ENCODE data around the gene CENPN.

Gene CENPN

DNA sequence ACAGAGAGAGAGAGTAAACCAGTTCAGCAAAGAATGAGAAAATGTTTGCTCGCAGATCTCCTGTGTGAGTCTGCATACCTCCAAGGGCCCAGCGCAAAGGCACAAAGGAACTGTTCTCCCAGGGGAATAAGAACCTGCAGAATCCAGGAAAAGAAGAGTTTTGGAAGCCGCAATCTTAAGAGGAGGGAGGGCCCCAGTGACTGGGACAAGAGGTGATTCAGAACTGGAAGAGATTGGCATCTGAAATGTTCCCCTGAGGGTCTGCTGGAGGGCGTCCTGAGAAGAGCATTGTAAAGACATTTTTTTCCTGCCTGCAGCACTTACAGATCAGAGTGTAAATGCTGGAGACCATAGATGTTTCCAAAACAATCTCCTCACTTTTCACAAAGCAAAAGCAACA, 34.7 kb downstream of the CENPN start:
- H3K9ac ChIP-seq (ENCODE audit: low read length), result no peak overlapping the region
- H3K4me1 ChIP-seq (ENCODE audit: control insufficient read depth, insufficient read depth, low read length), result peaks cover 6% of the 10 kb centered on the region
- H3K27ac ChIP-seq (ENCODE audit: low read depth, low read length), result no peak overlapping the region
- H3K36me3 ChIP-seq (ENCODE audit: control insufficient read depth, insufficient read depth, low read length), result peaks cover 13% of the 10 kb centered on the region
- H3K27me3 ChIP-seq (ENCODE audit: control insufficient read depth, insufficient read depth, low read length), result no peaks in the 10 kb centered on the region
- no peak overlapping the region for H3K4me3 ChIP-seq (ENCODE audit: low read length)

GRCh38 chr16:81042821-81043220, 35.8 kb downstream of the CENPN start:
- no peaks in the 10 kb centered on the region for H3K27me3 ChIP-seq (ENCODE audit: control insufficient read depth, insufficient read depth, low read length)
- no peak overlapping the region for H3K4me3 ChIP-seq (ENCODE audit: low read length)
- H3K9ac ChIP-seq (ENCODE audit: low read length), result no peak overlapping the region
- no peak overlapping the region for H3K27ac ChIP-seq (ENCODE audit: low read depth, low read length)
- H3K36me3 ChIP-seq (ENCODE audit: control insufficient read depth, insufficient read depth, low read length), result peaks cover 13% of the 10 kb centered on the region
- H3K4me1 ChIP-seq (ENCODE audit: control insufficient read depth, insufficient read depth, low read length), result no peaks in the 10 kb centered on the region

GRCh38 chr16:81053761-81054160, 46.7 kb downstream of the CENPN start:
- no peak overlapping the region for H3K9ac ChIP-seq (ENCODE audit: low read length)
- no peaks in the 10 kb centered on the region for H3K4me1 ChIP-seq (ENCODE audit: control insufficient read depth, insufficient read depth, low read length)
- no peaks in the 10 kb centered on the region for H3K27me3 ChIP-seq (ENCODE audit: control insufficient read depth, insufficient read depth, low read length)
- no peak overlapping the region for H3K4me3 ChIP-seq (ENCODE audit: low read length)
- no peaks in the 10 kb centered on the region for H3K36me3 ChIP-seq (ENCODE audit: control insufficient read depth, insufficient read depth, low read length)
- no peak overlapping the region for H3K27ac ChIP-seq (ENCODE audit: low read depth, low read length)

DNA sequence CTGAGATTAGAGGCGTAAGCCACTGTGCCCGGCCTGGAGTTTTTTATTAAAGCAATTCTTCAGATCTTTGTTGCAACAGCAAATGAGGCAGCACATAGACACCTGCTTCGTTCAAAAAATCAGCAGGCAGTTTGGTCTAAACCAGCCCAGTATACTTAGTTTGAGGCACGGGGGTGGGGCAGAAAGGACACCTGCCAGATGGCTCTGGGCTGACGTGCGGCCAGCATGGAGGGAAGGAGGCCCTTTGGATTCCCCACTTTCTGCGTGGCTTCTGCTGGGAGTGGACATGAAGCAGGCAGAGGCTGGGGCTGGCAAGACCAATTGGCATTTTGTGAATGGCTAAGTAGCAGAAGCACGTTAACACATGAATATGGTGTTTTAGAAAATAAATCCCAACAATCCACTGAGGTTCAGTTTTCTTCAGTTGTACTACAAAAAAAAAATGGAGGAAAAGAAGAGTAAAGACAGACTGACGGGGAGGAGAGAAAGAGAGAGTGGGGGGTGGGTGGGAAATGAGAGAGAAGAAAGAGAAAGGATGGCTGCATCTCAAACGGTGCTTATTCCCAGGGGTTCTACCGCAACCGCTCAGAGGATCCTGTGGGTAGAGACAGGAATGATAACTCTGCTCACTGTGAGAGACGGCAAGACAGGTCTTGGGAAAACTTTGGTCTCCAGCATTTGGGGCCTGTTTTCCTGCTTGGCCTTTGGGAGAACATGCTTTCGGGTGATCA, 53.7 kb downstream of the CENPN start:
- Histone ChIP-seq H3K4me3 (ENCODE audit: low read length) (no peak overlapping the region), H3K9ac (ENCODE audit: low read length) (no peak overlapping the region), H3K36me3 (ENCODE audit: control insufficient read depth, insufficient read depth, low read length) (no peaks in the 10 kb centered on the region), H3K27ac (ENCODE audit: low read depth, low read length) (no peak overlapping the region), H3K27me3 (ENCODE audit: control insufficient read depth, insufficient read depth, low read length) (no peaks in the 10 kb centered on the region), H3K4me1 (ENCODE audit: control insufficient read depth, insufficient read depth, low read length) (no peaks in the 10 kb centered on the region)

DNA sequence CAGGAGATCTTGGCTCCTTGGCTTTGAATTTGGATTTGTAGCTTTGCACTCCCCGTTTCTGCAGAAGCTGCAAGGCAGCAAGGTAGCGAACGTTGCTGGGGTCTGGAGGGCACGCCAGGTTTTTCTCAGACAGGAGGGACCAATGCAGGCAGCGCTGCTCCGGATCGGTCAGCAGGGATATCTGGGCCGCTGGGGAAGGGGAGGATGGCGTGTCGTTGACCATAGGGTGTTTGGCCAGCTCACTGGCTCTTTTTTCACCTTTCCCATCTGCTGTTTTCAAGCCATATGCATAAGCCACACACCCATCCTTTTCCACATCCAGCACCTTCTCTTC, 54.3 kb downstream of the CENPN start:
- H3K36me3 ChIP-seq (ENCODE audit: control insufficient read depth, insufficient read depth, low read length), result no peaks in the 10 kb centered on the region
- no peak overlapping the region for H3K27ac ChIP-seq (ENCODE audit: low read depth, low read length)
- no peaks in the 10 kb centered on the region for H3K27me3 ChIP-seq (ENCODE audit: control insufficient read depth, insufficient read depth, low read length)
- no peaks in the 10 kb centered on the region for H3K4me1 ChIP-seq (ENCODE audit: control insufficient read depth, insufficient read depth, low read length)
- no peak overlapping the region for H3K9ac ChIP-seq (ENCODE audit: low read length)
- H3K4me3 ChIP-seq (ENCODE audit: low read length), result no peak overlapping the region

DNA sequence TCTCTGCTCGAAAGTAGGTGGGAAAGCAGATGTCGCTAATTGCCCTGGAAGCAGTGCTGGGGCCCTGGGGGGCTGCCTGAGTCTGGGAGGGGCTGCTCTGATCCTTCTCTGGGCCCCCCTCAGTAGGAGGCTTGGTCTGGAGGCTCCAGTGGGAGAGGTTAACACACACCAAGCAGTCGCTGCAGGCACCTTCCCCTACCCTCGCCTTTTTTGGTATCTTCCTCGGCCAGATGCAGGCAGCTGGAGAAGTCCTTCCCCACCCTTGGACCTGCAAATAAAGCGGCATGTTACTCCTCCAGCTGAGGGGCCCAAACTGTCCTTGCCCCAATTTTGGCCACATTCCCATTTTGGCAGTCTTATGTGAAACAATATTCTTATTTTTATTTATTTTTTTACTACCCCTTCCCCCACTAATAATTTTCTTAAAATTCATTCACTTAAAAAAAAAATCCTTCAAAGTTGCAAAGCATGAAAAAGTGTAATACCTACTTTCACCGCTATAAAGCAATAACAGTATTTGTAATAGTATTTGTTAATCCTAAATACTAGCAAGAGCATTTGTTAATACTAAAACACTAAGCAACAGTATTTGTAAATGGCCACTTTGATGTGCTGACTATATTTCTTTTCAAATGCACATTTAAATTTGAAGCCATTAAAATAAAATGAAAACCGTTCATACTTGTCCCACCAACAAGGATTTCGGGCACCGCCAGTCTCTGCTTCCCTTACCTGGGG, 55.0 kb downstream of the CENPN start:
- Histone ChIP-seq H3K36me3 (ENCODE audit: control insufficient read depth, insufficient read depth, low read length) (no peaks in the 10 kb centered on the region), H3K4me1 (ENCODE audit: control insufficient read depth, insufficient read depth, low read length) (no peaks in the 10 kb centered on the region), H3K4me3 (ENCODE audit: low read length) (no peak overlapping the region), H3K27me3 (ENCODE audit: control insufficient read depth, insufficient read depth, low read length) (no peaks in the 10 kb centered on the region), H3K9ac (ENCODE audit: low read length) (no peak overlapping the region), H3K27ac (ENCODE audit: low read depth, low read length) (no peak overlapping the region)

GRCh38 chr16:81066681-81067080, 59.7 kb downstream of the CENPN start:
- Histone ChIP-seq H3K27ac (ENCODE audit: low read depth, low read length) (no peak overlapping the region), H3K36me3 (ENCODE audit: control insufficient read depth, insufficient read depth, low read length) (no peaks in the 10 kb centered on the region)

GRCh38 chr16:81067166-81067565, 60.2 kb downstream of the CENPN start:
- Histone ChIP-seq H3K27me3 (ENCODE audit: control insufficient read depth, insufficient read depth, low read length) (no peaks in the 10 kb centered on the region), H3K9ac (ENCODE audit: low read length) (no peak overlapping the region), H3K4me3 (ENCODE audit: low read length) (no peak overlapping the region), H3K36me3 (ENCODE audit: control insufficient read depth, insufficient read depth, low read length) (no peaks in the 10 kb centered on the region), H3K4me1 (ENCODE audit: control insufficient read depth, insufficient read depth, low read length) (no peaks in the 10 kb centered on the region), H3K27ac (ENCODE audit: low read depth, low read length) (no peak overlapping the region)

More at GRCh38 chr16:81066681-81067080, 59.7 kb downstream of the CENPN start:
- no peaks in the 10 kb centered on the region for H3K27me3 ChIP-seq (ENCODE audit: control insufficient read depth, insufficient read depth, low read length)
- H3K4me3 ChIP-seq (ENCODE audit: low read length), result no peak overlapping the region
- H3K4me1 ChIP-seq (ENCODE audit: control insufficient read depth, insufficient read depth, low read length), result no peaks in the 10 kb centered on the region
- H3K9ac ChIP-seq (ENCODE audit: low read length), result no peak overlapping the region

DNA sequence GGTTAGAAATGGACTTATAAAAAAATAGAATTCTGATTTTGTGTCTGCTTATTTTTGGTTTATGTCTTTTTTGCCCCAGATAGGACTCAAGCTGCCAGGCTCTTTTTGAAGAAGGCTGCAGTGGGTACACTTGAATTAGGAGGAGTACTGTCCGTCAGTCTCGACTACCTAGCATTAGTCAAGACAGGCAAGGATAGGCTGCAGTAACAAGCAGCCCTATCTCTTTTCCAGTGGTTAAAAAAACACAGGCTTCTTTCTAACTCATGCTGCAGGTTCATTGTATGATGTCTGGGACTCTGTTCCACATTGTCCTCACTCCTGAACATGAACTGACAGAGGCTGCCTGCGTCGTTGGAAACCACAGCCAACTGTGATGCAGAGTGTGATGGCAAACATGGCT, 62.0 kb downstream of the CENPN start:
- Histone ChIP-seq H3K36me3 (ENCODE audit: control insufficient read depth, insufficient read depth, low read length) (no peaks in the 10 kb centered on the region), H3K9ac (ENCODE audit: low read length) (no peak overlapping the region), H3K4me3 (ENCODE audit: low read length) (no peak overlapping the region), H3K27ac (ENCODE audit: low read depth, low read length) (no peak overlapping the region), H3K4me1 (ENCODE audit: control insufficient read depth, insufficient read depth, low read length) (no peaks in the 10 kb centered on the region), H3K27me3 (ENCODE audit: control insufficient read depth, insufficient read depth, low read length) (no peaks in the 10 kb centered on the region)

- H3K4me3 ChIP-seq (ENCODE audit: low read length), result no peak overlapping the region
- H3K27me3 ChIP-seq (ENCODE audit: control insufficient read depth, insufficient read depth, low read length), result no peaks in the 10 kb centered on the region
- H3K4me1 ChIP-seq (ENCODE audit: control insufficient read depth, insufficient read depth, low read length), result no peaks in the 10 kb centered on the region
- no peak overlapping the region for H3K9ac ChIP-seq (ENCODE audit: low read length)
- H3K36me3 ChIP-seq (ENCODE audit: control insufficient read depth, insufficient read depth, low read length), result no peaks in the 10 kb centered on the region
- H3K27ac ChIP-seq (ENCODE audit: low read depth, low read length), result no peak overlapping the region
Measured at GRCh38 chr16:81070979-81071378, 64.0 kb downstream of the CENPN start.

DNA sequence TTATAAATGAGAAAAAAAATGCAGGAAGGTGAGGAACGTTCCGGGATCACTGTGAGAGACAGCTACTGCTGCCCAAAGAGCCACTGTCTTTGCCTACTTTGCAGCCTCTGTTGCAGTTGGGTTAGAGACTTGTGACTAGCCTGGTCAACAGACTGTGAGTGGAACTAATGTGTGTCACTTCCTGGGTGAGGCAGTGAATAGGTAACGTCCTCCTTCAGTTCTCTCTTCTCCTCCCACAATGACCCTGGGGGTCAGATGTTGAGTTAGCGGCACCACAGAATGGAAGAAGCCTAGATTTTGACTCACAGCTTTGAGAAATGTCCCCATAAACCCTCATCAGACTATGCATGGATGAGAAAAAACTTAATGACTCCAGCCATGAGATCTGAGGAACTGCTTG, 64.8 kb downstream of the CENPN start:
- no peak overlapping the region for H3K27ac ChIP-seq (ENCODE audit: low read depth, low read length)
- no peak overlapping the region for H3K4me3 ChIP-seq (ENCODE audit: low read length)
- H3K36me3 ChIP-seq (ENCODE audit: control insufficient read depth, insufficient read depth, low read length), result no peaks in the 10 kb centered on the region
- no peak overlapping the region for H3K9ac ChIP-seq (ENCODE audit: low read length)
- no peaks in the 10 kb centered on the region for H3K27me3 ChIP-seq (ENCODE audit: control insufficient read depth, insufficient read depth, low read length)
- H3K4me1 ChIP-seq (ENCODE audit: control insufficient read depth, insufficient read depth, low read length), result no peaks in the 10 kb centered on the region

GRCh38 chr16:81073560-81074330, 66.7 kb downstream of the CENPN start:
- H3K9ac ChIP-seq (ENCODE audit: low read length), result no peak overlapping the region
- no peak overlapping the region for H3K4me3 ChIP-seq (ENCODE audit: low read length)
- H3K36me3 ChIP-seq (ENCODE audit: control insufficient read depth, insufficient read depth, low read length), result no peaks in the 10 kb centered on the region
- no peaks in the 10 kb centered on the region for H3K27me3 ChIP-seq (ENCODE audit: control insufficient read depth, insufficient read depth, low read length)
- H3K27ac ChIP-seq (ENCODE audit: low read depth, low read length), result no peak overlapping the region
- H3K4me1 ChIP-seq (ENCODE audit: control insufficient read depth, insufficient read depth, low read length), result no peaks in the 10 kb centered on the region

Measured in rectal smooth muscle tissue (tissue), 1 donor.